Pancreas (tissue), 10 donors: ENCODE measurements around the gene SPATS2L. TPM values are rescaled to one million over a fixed set of nuclear protein-coding genes. Genes with fewer than 3 reads are reported as not detected.

Experiments
- ATAC-seq, 4 donors: fragments of 200-7000 bp; cut with Tn5 transposase; one replicate each; pipeline versions ENCODE4 v1.8.0 to v1.9.1; 2020; ENCODE audit warnings: mild to moderate bottlenecking in 4 of 4, moderate library complexity in 4 of 4
- DNase-seq, 6 donors: peaks; one replicate each; pipeline ENCODE4 v3.0.0-alpha.2; 2020
- FAIRE-seq: peaks from 2 replicates; lab custom pipeline; 2012; peaks lifted over from hg19 to GRCh38; lab: Jason Lieb, UNC
- H3K27ac ChIP-seq, 4 donors: fragments of 200-600 bp; sonication (generic); 1 replicate in 3 of 4; 2 replicates in 1 of 4; pipeline versions ENCODE4 v1.5.0 to v1.8.0; 2020
- H3K27me3 ChIP-seq, 4 donors: fragments of 200-600 bp; one replicate each; pipeline ENCODE4 v1.8.0; 2021
- H3K36me3 ChIP-seq, 3 donors: fragments of 200-600 bp; sonication (generic) in 1 of 3; one replicate each; pipeline versions ENCODE4 v1.5.0 to v1.8.0; 2020 to 2021
- H3K4me1 ChIP-seq, 3 donors: fragments of 200-600 bp; one replicate each; pipeline ENCODE4 v1.8.0; 2021
- H3K4me3 ChIP-seq, 4 donors: fragments of 200-600 bp; sonication (generic) in 2 of 4; one replicate each; pipeline versions ENCODE4 v1.5.0 to v1.8.0; 2020 to 2021
- H3K9me3 ChIP-seq, 4 donors: fragments of 200-600 bp; one replicate each; pipeline ENCODE4 v1.8.0; 2021
- CTCF ChIP-seq, 4 donors: fragments of 200-600 bp; sonication (generic) in 3 of 4; IDR thresholded peaks; one replicate each; pipeline versions ENCODE4 v1.5.0 to v1.8.0; 2021; ENCODE audit warnings: antibody characterized with exemption in 4 of 4
- WGBS, 2 donors: extraction: QIAGEN DNeasy Blood & Tissue Kit; methylation state at CpG; one replicate each; pipeline ENCODE4 v1.1.7; 2013; 5-methylcytosine and 5-hydroxymethylcytosine counted together
- intact Hi-C, 3 donors: fragments of 100-400 bp; cut with DNase I; formaldehyde crosslinking; loops; one replicate each; pipeline versions ENCODE4 v1.11.1 to v1.14.2; 2022
- polyA plus RNA-seq, 2 donors: library from polyadenylated mRNA; stranded (reverse); fragments of 200-250 nt; gene quantifications; one replicate each; pipeline ENCODE4 v1.2.3, GENCODE V29; 2013
- total RNA-seq, 6 donors: library from RNA; stranded (reverse); fragmentation: NEBNext Ultra II Directional in 4 of 6; extraction: Animal tissue kit (Norgen Biotek cat#: 25700) in 4 of 6; gene quantifications; one replicate each; pipeline versions ENCODE4 v1.2.1 to v1.2.4, GENCODE V29; 2021 to 2023
- donor health status: healthy with polysubstance abuse.
- donor health status: DM: no; HTN: no; CAD: no; lungs with moderate emphysema.
- donor health status: DM: no; HTN: no; CAD: no.
- donor health status: control.
- donor health status: control.
- donor health status: Bipolar disorder and iron deficiency.
- donor health status: DM: yes; HTN: yes; CAD: no.
- donor health status: DM: no; HTN: no; CAD: no.
- donor health status: DM: no; HTN: no; CAD: no.
- donor health status: DM: yes; HTN: yes; CAD: no.

Gene SPATS2L
- total and polyA plus RNA-seq, 8 donors, result 28.8 to 87.0 (median 40.8) TPM

GRCh38 chr2:200416878-200417277, 110.4 kb downstream of the SPATS2L start:
- DNase-seq (no peak), ATAC-seq (no peak), FAIRE-seq (no peak)
- no peak for TF ChIP-seq CTCF (IDR thresholded peaks at IDR 0.05)
- Histone ChIP-seq H3K36me3 (peaks cover 0 to 11% (median 4%) of the 10 kb centered on the region in 3 donors), H3K4me3 (no peak overlapping the region), H3K4me1 (peaks cover 0 to under 1% (median 0%) of the 10 kb centered on the region in 3 donors), H3K27me3 (no peaks in the 10 kb centered on the region), H3K9me3 (no peaks in the 10 kb centered on the region), H3K27ac (no peak overlapping the region)
- 83 to 88% methylated on average over 8 of the region's 8 CpGs for WGBS, 2 donors
- intact Hi-C loops, result no loop called here

GRCh38 chr2:200417366-200417765, 110.9 kb downstream of the SPATS2L start:
- intact Hi-C loops, result no loop called here
- H3K36me3 ChIP-seq, result peaks cover 0 to 11% (median 4%) of the 10 kb centered on the region in 3 donors
- DNase-seq (no peak), ATAC-seq (no peak), FAIRE-seq (no peak)
- H3K27ac ChIP-seq, result no peak overlapping the region
- H3K4me1 ChIP-seq, result no peaks in the 10 kb centered on the region
- no peaks in the 10 kb centered on the region for H3K27me3 ChIP-seq
- H3K4me3 ChIP-seq, result no peak overlapping the region
- no peak for TF ChIP-seq CTCF (IDR thresholded peaks at IDR 0.05)
- no peaks in the 10 kb centered on the region for H3K9me3 ChIP-seq

DNA sequence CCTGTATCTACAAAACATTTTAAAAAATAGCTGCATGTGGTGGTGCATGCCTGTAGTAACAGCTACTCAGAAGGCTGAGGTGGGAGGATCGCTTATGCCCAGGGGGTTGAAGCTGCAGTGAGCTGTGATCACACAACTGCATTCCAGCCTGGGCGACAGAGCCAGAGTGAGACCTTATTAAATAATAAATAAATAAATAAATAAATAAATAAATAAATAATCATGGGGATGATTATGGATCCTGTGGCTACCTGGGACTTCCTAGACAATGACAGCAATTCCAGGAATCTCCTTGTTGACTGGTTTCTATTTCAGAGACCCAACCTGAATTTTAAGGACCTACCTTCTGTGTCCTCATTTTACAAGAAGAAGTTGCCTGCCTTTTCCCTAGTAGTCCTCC, 111.9 kb downstream of the SPATS2L start:
- Histone ChIP-seq H3K27me3 (no peaks in the 10 kb centered on the region), H3K4me1 (no peaks in the 10 kb centered on the region), H3K36me3 (peaks cover 0 to 11% (median 4%) of the 10 kb centered on the region in 3 donors), H3K9me3 (no peaks in the 10 kb centered on the region), H3K27ac (no peak overlapping the region), H3K4me3 (no peak overlapping the region)
- intact Hi-C loops, result no loop called here
- 96 to 97% methylated on average over 2 of the region's 2 CpGs for WGBS, 2 donors
- DNase-seq (no peak), FAIRE-seq (no peak), ATAC-seq (no peak)
- no peak for TF ChIP-seq CTCF (IDR thresholded peaks at IDR 0.05)

DNA sequence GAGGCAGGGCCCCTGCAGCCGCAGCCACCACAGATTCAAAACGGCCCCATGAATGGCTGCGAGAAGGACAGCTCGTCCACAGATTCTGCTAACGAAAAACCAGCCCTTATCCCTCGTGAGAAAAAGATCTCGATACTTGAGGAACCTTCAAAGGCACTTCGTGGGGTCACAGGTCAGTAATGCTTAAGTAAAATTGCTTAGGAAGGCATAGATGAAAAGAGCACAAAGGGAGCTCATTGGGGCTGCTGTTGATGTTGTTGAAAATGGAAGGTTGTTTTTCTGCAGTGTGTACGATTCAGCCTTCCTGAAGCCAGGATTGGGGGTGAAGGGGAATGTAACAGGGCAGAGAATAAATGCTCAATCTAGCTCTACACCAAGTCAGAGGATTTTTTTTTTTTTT, 112.8 kb downstream of the SPATS2L start:
- H3K4me3 ChIP-seq, result no peak overlapping the region
- no peak for ATAC-seq
- H3K9me3 ChIP-seq, result no peaks in the 10 kb centered on the region
- intact Hi-C loops, result no loop called here
- no peak for FAIRE-seq
- WGBS, 2 donors, result 88 to 91% methylated on average over 9 of the region's 9 CpGs
- no peak for TF ChIP-seq CTCF (IDR thresholded peaks at IDR 0.05)
- no peak overlapping the region for H3K27ac ChIP-seq
- H3K36me3 ChIP-seq, result peaks cover 0 to 11% (median 4%) of the 10 kb centered on the region in 3 donors
- no peaks in the 10 kb centered on the region for H3K27me3 ChIP-seq
- no peaks in the 10 kb centered on the region for H3K4me1 ChIP-seq
- DNase-seq, result no peak

GRCh38 chr2:200421270-200421669, 114.8 kb downstream of the SPATS2L start:
- H3K4me1 ChIP-seq, result no peaks in the 10 kb centered on the region
- ATAC-seq (no peak), FAIRE-seq (no peak), DNase-seq (no peak)
- peaks cover 0 to 11% (median 4%) of the 10 kb centered on the region in 3 donors for H3K36me3 ChIP-seq
- intact Hi-C loops, result no loop called here
- H3K27ac ChIP-seq, result no peak overlapping the region
- H3K4me3 ChIP-seq, result no peak overlapping the region
- H3K9me3 ChIP-seq, result no peaks in the 10 kb centered on the region
- no peak for TF ChIP-seq CTCF (IDR thresholded peaks at IDR 0.05)
- WGBS, 2 donors, result 90 to 94% methylated on average over 1 of the region's 1 CpG
- no peaks in the 10 kb centered on the region for H3K27me3 ChIP-seq
